DOHH2 (cell line): ENCODE data around the gene RABGAP1L.

ENCODE experiments used
- H3F3A ChIP-seq: fragments of 200-600 bp; sonication (generic), shearing (Covaris generic); 2 replicates; pipeline ENCODE4 v1.6.0; 2016; ENCODE audit warnings: antibody characterized with exemption, mild to moderate bottlenecking; ENCODE audit not compliant: control insufficient read depth, insufficient read depth
- H3K27ac ChIP-seq: fragments of 200-600 bp; sonication (generic); 2 replicates; pipeline ENCODE4 v1.5.1; 2014; ENCODE audit warnings: low read depth, mild to moderate bottlenecking, low read length, moderate library complexity
- H3K27me3 ChIP-seq: fragments of 200-600 bp; sonication (generic); 2 replicates; pipeline ENCODE4 v1.6.1; 2014; ENCODE audit warnings: mild to moderate bottlenecking, low read length, mixed read lengths; ENCODE audit not compliant: control insufficient read depth
- H3K36me3 ChIP-seq: fragments of 200-600 bp; sonication (generic); 2 replicates; pipeline ENCODE4 v1.6.1; 2014; ENCODE audit warnings: mild to moderate bottlenecking, low read length, moderate library complexity, mixed read lengths; ENCODE audit not compliant: control insufficient read depth
- H3K4me1 ChIP-seq: fragments of 200-600 bp; sonication (generic); 2 replicates; pipeline ENCODE4 v1.6.1; 2014; ENCODE audit warnings: mild to moderate bottlenecking, low read length, mixed read lengths; ENCODE audit not compliant: control insufficient read depth
- H3K4me2 ChIP-seq: fragments of 200-600 bp; sonication (generic); 2 replicates; pipeline ENCODE4 v1.6.0; 2014; ENCODE audit warnings: mild to moderate bottlenecking, low read length, moderate library complexity
- H3K4me3 ChIP-seq: fragments of 200-600 bp; sonication (generic); 2 replicates; pipeline ENCODE4 v1.5.1; 2014; ENCODE audit warnings: mild to moderate bottlenecking, low read length, mixed read lengths
- H3K79me2 ChIP-seq: fragments of 200-600 bp; sonication (generic); 2 replicates; pipeline ENCODE4 v1.6.1; 2014; ENCODE audit warnings: mild to moderate bottlenecking, low read length, mixed read lengths; ENCODE audit not compliant: control insufficient read depth
- H3K9me2 ChIP-seq: fragments of 200-600 bp; sonication (generic); replicated peaks from 2 replicates; pipeline ENCODE4 v1.6.1; 2014; ENCODE audit warnings: mild to moderate bottlenecking, low read length, mixed read lengths; ENCODE audit not compliant: control insufficient read depth
- H3K9me3 ChIP-seq: fragments of 200-600 bp; sonication (generic); 2 replicates; pipeline ENCODE4 v1.6.1; 2014; ENCODE audit warnings: antibody characterized with exemption, low read length, mixed read lengths; ENCODE audit not compliant: control insufficient read depth, insufficient read depth
- H4K20me1 ChIP-seq: fragments of 200-600 bp; sonication (generic); 2 replicates; pipeline ENCODE4 v1.6.0; 2014; ENCODE audit warnings: low read depth, mild to moderate bottlenecking, antibody characterized with exemption, low read length, moderate library complexity; ENCODE audit not compliant: control insufficient read depth, insufficient read depth
- EZH2phosphoT487 ChIP-seq: fragments of 200-600 bp; sonication (generic); IDR thresholded peaks from 2 replicates; pipeline ENCODE4 v1.6.1; 2017; ENCODE audit warnings: borderline replicate concordance, mild to moderate bottlenecking, antibody characterized with exemption, low read length, moderate library complexity, mixed read lengths
- TF ChIP-seq, protein P1 (sequence below): fragments of 200-600 bp; sonication (generic); IDR thresholded peaks from one replicate; pipeline ENCODE4 v1.5.1; 2014; ENCODE audit warnings: antibody characterized with exemption, mild to moderate bottlenecking, low read depth, low read length; ENCODE audit not compliant: poor library complexity, severe bottlenecking

The RABGAP1L gene

DNA sequence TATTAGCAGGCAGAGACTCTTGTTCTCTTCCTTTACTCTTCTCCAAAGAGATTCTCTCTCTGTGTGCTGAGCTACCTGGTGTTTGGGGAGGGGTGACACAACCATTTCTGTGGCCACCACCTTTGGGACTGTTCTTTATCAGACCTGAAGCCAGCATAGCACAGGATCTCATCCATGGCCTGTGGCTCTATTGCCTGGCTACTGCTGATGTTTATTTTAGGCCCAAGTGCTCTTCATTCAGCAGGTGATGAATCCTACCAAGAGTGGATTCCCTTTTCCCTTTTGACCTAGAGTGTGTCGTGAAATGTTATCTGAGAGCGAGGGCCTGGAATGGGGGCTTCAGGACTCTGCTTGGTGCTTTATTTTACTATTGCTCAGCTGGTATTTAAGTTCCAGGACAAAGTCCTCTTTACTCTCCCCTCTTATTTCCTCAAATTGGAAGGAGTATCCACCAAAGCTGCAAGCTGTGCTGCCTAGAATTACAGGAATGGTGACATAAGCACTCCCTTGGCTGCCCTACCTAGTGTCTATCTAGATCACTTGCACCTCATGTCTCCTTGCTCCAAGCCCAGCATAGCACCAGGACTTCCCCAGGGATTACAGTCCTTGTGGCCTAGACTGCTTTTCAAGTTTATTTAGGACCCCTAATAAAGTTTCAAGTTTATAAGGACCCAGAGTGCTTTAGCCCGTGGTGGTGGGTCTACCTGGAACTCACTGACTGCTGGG is 193.7 kb downstream of the RABGAP1L start:
- Histone ChIP-seq H3K4me3 (no peak overlapping the region), H3K27me3 (no peaks in the 10 kb centered on the region), H4K20me1 (no peaks in the 10 kb centered on the region), H3K4me2 (no peak overlapping the region), H3K79me2 (peaks cover 39% of the 10 kb centered on the region), H3K4me1 (peaks cover 38% of the 10 kb centered on the region), H3F3A (peaks cover 13% of the 10 kb centered on the region), H3K27ac (no peak overlapping the region), H3K9me3 (peaks cover under 1% of the 10 kb centered on the region; the same call in 1 of the 2 replicates), H3K36me3 (peaks cover 33% of the 10 kb centered on the region), H3K9me2 (no peaks in the 10 kb centered on the region)
- TF ChIP-seq, protein P1, sequence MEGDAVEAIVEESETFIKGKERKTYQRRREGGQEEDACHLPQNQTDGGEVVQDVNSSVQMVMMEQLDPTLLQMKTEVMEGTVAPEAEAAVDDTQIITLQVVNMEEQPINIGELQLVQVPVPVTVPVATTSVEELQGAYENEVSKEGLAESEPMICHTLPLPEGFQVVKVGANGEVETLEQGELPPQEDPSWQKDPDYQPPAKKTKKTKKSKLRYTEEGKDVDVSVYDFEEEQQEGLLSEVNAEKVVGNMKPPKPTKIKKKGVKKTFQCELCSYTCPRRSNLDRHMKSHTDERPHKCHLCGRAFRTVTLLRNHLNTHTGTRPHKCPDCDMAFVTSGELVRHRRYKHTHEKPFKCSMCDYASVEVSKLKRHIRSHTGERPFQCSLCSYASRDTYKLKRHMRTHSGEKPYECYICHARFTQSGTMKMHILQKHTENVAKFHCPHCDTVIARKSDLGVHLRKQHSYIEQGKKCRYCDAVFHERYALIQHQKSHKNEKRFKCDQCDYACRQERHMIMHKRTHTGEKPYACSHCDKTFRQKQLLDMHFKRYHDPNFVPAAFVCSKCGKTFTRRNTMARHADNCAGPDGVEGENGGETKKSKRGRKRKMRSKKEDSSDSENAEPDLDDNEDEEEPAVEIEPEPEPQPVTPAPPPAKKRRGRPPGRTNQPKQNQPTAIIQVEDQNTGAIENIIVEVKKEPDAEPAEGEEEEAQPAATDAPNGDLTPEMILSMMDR, result no peak
- no peak for TF ChIP-seq EZH2phosphoT487

DNA sequence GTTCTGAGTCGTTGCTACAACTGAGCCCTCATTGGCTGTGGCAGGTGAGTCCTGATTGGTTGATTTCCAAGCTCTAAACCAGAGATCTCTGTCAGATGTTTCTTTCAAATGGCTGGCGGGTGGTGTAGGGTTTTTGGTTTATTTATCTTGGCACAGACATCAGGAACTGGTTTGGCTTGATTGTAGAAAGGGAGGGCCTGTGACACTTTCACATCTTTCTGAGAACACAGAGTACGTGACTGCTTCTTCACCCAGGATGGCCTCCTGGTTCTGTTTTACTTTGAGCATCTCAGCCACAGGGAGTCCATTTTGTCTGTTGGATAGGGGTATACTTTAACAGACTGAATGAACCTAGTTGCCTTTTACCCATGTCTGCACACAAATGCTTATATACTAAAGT is 199.0 kb downstream of the RABGAP1L start:
- Histone ChIP-seq H4K20me1 (no peaks in the 10 kb centered on the region), H3K4me1 (peaks cover 55% of the 10 kb centered on the region), H3F3A (peaks cover 8% of the 10 kb centered on the region; the same call in 1 of the 2 replicates), H3K4me3 (no peak overlapping the region), H3K79me2 (peaks cover 64% of the 10 kb centered on the region), H3K4me2 (no peak overlapping the region), H3K27me3 (no peaks in the 10 kb centered on the region), H3K27ac (no peak overlapping the region), H3K9me2 (no peaks in the 10 kb centered on the region), H3K9me3 (no peaks in the 10 kb centered on the region), H3K36me3 (peaks cover 45% of the 10 kb centered on the region)
- TF ChIP-seq, protein P1, result no peak
- no peak for TF ChIP-seq EZH2phosphoT487

DNA sequence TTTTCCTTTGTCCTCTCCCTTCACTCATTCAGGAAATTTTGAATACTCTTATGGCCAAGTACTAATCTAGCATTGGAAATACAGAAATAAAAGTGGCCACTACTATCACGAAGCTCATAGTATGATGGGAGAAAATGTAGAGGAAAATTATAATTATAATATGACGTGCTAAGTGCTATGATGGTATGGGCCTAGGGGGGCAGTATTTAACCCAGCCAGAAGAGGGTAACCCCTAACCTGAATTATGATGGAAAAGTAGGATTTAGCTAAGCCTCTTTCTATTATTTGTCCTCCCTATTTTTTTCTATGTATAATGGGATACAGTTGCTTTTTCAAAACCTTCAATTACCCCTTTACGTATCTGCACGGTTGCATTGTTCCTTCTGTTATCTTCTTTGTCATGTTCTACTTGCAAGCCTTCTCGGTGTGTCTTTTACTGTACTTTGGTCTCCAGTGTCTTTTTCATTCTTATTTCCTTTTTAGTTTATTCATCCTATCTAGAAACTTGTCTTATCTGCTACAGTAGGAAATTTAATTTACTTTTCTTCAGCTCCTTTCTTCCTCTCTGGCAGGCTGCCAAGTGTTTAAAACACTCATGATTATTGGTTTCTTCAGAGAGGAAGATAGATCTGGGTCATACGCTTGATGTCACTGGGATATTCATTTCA is 199.6 kb downstream of the RABGAP1L start:
- Histone ChIP-seq H4K20me1 (no peaks in the 10 kb centered on the region), H3K4me2 (no peak overlapping the region), H3K4me3 (no peak overlapping the region), H3K27me3 (no peaks in the 10 kb centered on the region), H3K9me2 (no peaks in the 10 kb centered on the region), H3K79me2 (peaks cover 64% of the 10 kb centered on the region), H3F3A (peaks cover 8% of the 10 kb centered on the region; the same call in 1 of the 2 replicates), H3K36me3 (peaks cover 45% of the 10 kb centered on the region), H3K27ac (no peak overlapping the region), H3K9me3 (no peaks in the 10 kb centered on the region), H3K4me1 (peaks cover 49% of the 10 kb centered on the region)
- no peak for TF ChIP-seq EZH2phosphoT487

DNA sequence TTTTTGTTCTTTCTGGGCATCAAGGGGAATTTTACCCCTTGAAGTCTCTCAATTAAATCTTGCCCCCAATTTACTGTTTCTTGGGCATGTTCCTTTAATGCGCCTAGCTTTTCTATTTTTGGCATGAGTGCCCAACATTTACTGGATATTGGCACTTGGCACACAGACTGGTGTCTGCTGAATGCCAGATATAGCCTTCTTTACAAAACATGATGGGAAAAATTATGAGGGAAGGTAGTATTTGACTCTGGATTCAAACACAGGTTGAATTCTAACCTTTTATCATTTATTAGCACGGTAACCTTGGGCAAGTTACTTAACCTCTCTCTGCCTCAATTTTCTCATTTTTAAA is 200.1 kb downstream of the RABGAP1L start:
- H3K4me3 ChIP-seq, result no peak overlapping the region
- H3K4me2 ChIP-seq, result no peak overlapping the region
- H3K27me3 ChIP-seq, result no peaks in the 10 kb centered on the region
- peaks cover 8% of the 10 kb centered on the region; the same call in 1 of the 2 replicates for H3F3A ChIP-seq
- no peak overlapping the region for H3K27ac ChIP-seq
- H4K20me1 ChIP-seq, result no peaks in the 10 kb centered on the region
- no peak for TF ChIP-seq EZH2phosphoT487
- TF ChIP-seq, protein P1, result no peak
- peaks cover 46% of the 10 kb centered on the region for H3K4me1 ChIP-seq
- H3K9me2 ChIP-seq, result no peaks in the 10 kb centered on the region
- peaks cover 62% of the 10 kb centered on the region for H3K79me2 ChIP-seq
- H3K36me3 ChIP-seq, result peaks cover 44% of the 10 kb centered on the region
- no peaks in the 10 kb centered on the region for H3K9me3 ChIP-seq
